Heart right ventricle (tissue), 16 donors: ENCODE results near the gene ABCB11. TPM values are rescaled to one million over a fixed set of nuclear protein-coding genes. Genes with fewer than 3 reads are reported as not detected.
"Not testable (repeated sequence)": the region's sequence is repeated elsewhere in the genome, so short reads cannot be mapped to it uniquely, and the experiment has no call there.

Experiments
- ATAC-seq, 8 donors: fragments of 200-7000 bp; cut with Tn5 transposase; one replicate each; pipeline ENCODE4 v1.9.1; 2020; ENCODE audit warnings: mild to moderate bottlenecking in 8 of 8, moderate library complexity in 8 of 8, moderate number of reproducible peaks in 1 of 8
- DNase-seq, 2 donors: peaks; one replicate each; pipeline ENCODE4 v3.0.0-alpha.2; 2020
- H3K27ac ChIP-seq, 10 donors: fragments of 200-600 bp; sonication (generic) in 2 of 10; one replicate each; pipeline versions ENCODE4 v1.5.0 to v1.8.0; 2020 to 2022; ENCODE audit warnings: mild to moderate bottlenecking in 3 of 10
- H3K27me3 ChIP-seq, 7 donors: fragments of 200-600 bp; one replicate each; pipeline ENCODE4 v1.8.0; 2021 to 2022; ENCODE audit warnings: mild to moderate bottlenecking in 2 of 7
- H3K36me3 ChIP-seq, 9 donors: fragments of 200-600 bp; sonication (generic) in 1 of 9; one replicate each; pipeline versions ENCODE4 v1.5.0 to v1.8.0; 2020 to 2022; ENCODE audit warnings: mild to moderate bottlenecking in 2 of 9
- H3K4me1 ChIP-seq, 9 donors: fragments of 200-600 bp; sonication (generic) in 1 of 9; one replicate each; pipeline versions ENCODE4 v1.5.0 to v1.8.0; 2020 to 2022; ENCODE audit warnings: mild to moderate bottlenecking in 4 of 9
- H3K4me3 ChIP-seq, 10 donors: fragments of 200-600 bp; sonication (generic) in 2 of 10; one replicate each; pipeline versions ENCODE4 v1.5.0 to v1.8.0; 2020 to 2022; ENCODE audit warnings: mild to moderate bottlenecking in 7 of 10, moderate library complexity in 2 of 10
- H3K9me3 ChIP-seq, 11 donors: fragments of 200-600 bp in 10 of 11; sonication (generic) in 2 of 11; one replicate each; pipeline versions ENCODE4 v1.5.0 to v1.8.0; 2013 to 2022; ENCODE audit warnings: mild to moderate bottlenecking in 2 of 11, control low read depth in 1 of 11, moderate library complexity in 1 of 11
- WGBS, 2 donors: extraction: QIAGEN DNeasy Blood & Tissue Kit; methylation state at CpG; one replicate each; pipeline ENCODE4 v1.1.7; 2013; ENCODE audit warnings: inconsistent platforms in 1 of 2; 5-methylcytosine and 5-hydroxymethylcytosine counted together
- intact Hi-C, 10 donors: fragments of 100-400 bp; cut with DNase I; formaldehyde crosslinking; loops; one replicate each; pipeline versions ENCODE4 v1.11.1 to v1.14.2; 2022
- polyA plus RNA-seq, 2 donors: library from polyadenylated mRNA; stranded (reverse); fragments of 200-250 nt; gene quantifications; one replicate each; pipeline ENCODE4 v1.2.3, GENCODE V29; 2013
- total RNA-seq, 10 donors: library from RNA; stranded (reverse); fragmentation: NEBNext Ultra II Directional in 3 of 10; extraction: Animal tissue kit (Norgen Biotek cat#: 25700) in 3 of 10; gene quantifications; one replicate each; pipeline versions ENCODE4 v1.2.1 to v1.2.4, GENCODE V29; 2021 to 2023
- TF ChIP-seq, protein P1 (sequence below), 9 donors: fragments of 200-600 bp; sonication (generic) in 2 of 9; IDR thresholded peaks; one replicate each; pipeline versions ENCODE4 v1.5.0 to v1.8.0; 2021 to 2022; ENCODE audit warnings: antibody characterized with exemption in 9 of 9, mild to moderate bottlenecking in 5 of 9, moderate library complexity in 1 of 9
- donor health status: Arrhythmogenic right ventricular cardiomyopathy.
- donor health status: ischemic (EF 13 %, LVEDD 7.1; RV severe dilation, severe dysfunction).
- donor health status: healthy with polysubstance abuse.
- donor health status: DM: no; HTN: yes; CAD: no.
- donor health status: DM: no; HTN: no; CAD: no.
- donor health status: ischemic (EF 25% LVEDD 6.9; RV normal size, moderate dysfunction).
- donor health status: ischemic (EF 25% LVEDD 5.7; RV mildly dilated, moderate dysfunction).
- donor health status: healthy.
- donor health status: DM: yes; HTN: yes; CAD: no.
- donor health status: Ischemic cardiomyopathy.
- donor health status: ischemic (EF 35%, LVEDD 5.7; RV mildly dilated, moderate dysfunction).
- donor health status: nonischemic (EF 11% LVEDD 7.7; RV severe dilation, severe dysfunction).
- donor health status: DM: yes; HTN: yes; CAD: no.
- donor health status: PGD.
- donor health status: ischemic (EF 29% LVEDD 5.4; RV normal size, mild dysfunction).
- donor health status: nonischemic (EF 23%, LVEDD 6.1; RV moderate dilation, normal function).

The ABCB11 gene
- total and polyA plus RNA-seq, 12 donors, result 0.01 to 0.23 (median 0.06) TPM; not detected in 7

DNA sequence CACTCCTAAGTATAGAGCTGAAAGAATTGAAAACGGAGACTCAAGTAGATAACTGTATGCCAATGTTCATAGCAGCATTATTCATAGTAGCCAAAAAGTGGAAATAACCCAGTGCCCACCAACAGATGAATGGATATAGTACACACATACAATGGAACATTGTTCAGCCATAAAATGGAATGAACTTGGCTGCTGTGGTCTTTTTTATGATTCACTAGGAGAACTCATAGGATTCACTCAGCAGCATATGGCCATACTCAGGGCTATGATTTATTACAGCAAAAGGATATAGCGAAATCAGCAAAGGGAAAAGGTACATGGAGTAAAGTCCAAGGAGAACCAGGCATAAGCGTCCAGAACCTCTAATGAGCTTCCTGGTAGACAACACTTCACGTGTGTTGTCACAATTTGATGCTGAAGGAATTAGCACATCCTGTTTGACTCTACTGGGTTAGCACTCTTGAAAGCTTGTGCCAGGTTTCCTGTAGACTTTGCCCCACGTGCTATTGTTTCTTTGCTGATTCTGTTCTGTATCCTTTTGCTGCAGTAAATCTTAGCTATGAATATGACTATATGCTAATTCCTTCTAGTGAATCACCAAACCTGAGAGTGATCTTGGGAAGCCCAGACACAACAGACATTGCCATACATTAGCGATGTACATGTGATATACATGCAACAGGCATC, 156.6 kb downstream of the ABCB11 start:
- WGBS, 2 donors, result 84 to 86% methylated on average over 6 of the region's 6 CpGs
- ATAC-seq, result no peak
- Histone ChIP-seq H3K36me3 (peaks cover 0 to 15% (median 0%) of the 10 kb centered on the region in 9 donors), H3K4me1 (no peaks in the 10 kb centered on the region), H3K27me3 (no peaks in the 10 kb centered on the region), H3K9me3 (peaks cover 0 to 6% (median 0%) of the 10 kb centered on the region in 11 donors), H3K4me3 (no peak overlapping the region), H3K27ac (no peak overlapping the region)
- intact Hi-C loops, result no loop called here
- no peak for DNase-seq
- TF ChIP-seq, protein P1, sequence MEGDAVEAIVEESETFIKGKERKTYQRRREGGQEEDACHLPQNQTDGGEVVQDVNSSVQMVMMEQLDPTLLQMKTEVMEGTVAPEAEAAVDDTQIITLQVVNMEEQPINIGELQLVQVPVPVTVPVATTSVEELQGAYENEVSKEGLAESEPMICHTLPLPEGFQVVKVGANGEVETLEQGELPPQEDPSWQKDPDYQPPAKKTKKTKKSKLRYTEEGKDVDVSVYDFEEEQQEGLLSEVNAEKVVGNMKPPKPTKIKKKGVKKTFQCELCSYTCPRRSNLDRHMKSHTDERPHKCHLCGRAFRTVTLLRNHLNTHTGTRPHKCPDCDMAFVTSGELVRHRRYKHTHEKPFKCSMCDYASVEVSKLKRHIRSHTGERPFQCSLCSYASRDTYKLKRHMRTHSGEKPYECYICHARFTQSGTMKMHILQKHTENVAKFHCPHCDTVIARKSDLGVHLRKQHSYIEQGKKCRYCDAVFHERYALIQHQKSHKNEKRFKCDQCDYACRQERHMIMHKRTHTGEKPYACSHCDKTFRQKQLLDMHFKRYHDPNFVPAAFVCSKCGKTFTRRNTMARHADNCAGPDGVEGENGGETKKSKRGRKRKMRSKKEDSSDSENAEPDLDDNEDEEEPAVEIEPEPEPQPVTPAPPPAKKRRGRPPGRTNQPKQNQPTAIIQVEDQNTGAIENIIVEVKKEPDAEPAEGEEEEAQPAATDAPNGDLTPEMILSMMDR (IDR thresholded peaks at IDR 0.05), result no peak

DNA sequence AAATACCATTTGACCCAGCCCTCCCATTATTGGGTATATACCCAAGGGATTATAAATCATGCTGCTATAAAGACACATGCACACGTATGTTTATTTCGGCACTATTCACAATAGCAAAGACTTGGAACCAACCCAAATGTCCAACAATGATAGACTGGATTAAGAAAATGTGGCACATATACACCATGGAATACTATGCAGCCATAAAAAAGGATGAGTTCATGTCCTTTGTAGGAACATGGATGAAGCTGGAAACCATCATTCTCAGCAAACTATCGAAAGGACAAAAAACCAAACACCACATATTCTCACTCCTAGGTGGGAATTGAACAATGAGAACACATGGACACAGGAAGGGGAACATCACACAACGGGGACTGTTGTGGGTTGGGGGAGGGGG, 160.3 kb downstream of the ABCB11 start:
- peaks cover 0 to 15% (median 0%) of the 10 kb centered on the region in 9 donors for H3K36me3 ChIP-seq
- H3K4me1 ChIP-seq, H3K27ac ChIP-seq, ATAC-seq, intact Hi-C loops, H3K27me3 ChIP-seq, H3K9me3 ChIP-seq, H3K4me3 ChIP-seq, DNase-seq: not testable (repeated sequence)
- WGBS, 2 donors, result 95 to 98% methylated on average over 4 of the region's 4 CpGs

Other genes with a start within 250 kb of the ABCB11 start
- 10 to 100 TPM in 7 of 10 donors, 1 to 10 TPM in 3; 5.0 to 22.1 (median 12.2) TPM for gene NOSTRIN, start 228.7 kb downstream of the ABCB11 start, total RNA-seq
- gene NOSTRIN, start 228.7 kb downstream of the ABCB11 start, polyA plus RNA-seq, result 10 to 100 TPM; 11.6 to 44.6 TPM
- 1 to 10 TPM in 1 of 10 donors, under 1 TPM in 5, not detected in 4; 0.17 to 3.7 (median 0.50) TPM for gene SPC25, start 140.9 kb downstream of the ABCB11 start, total RNA-seq
- gene SPC25, start 140.9 kb downstream of the ABCB11 start, polyA plus RNA-seq, result under 1 TPM in 1 of 2 donors, not detected in 1; 0.10 TPM
- under 1 TPM in 3 of 10 donors, not detected in 7; 0.07 to 0.15 (median 0.11) TPM for gene G6PC2, start 130.0 kb downstream of the ABCB11 start, total RNA-seq
- gene G6PC2, start 130.0 kb downstream of the ABCB11 start, polyA plus RNA-seq, result not detected
- gene DHRS9, start 38.2 kb upstream of the ABCB11 start, total RNA-seq, result 10 to 100 TPM in 1 of 10 donors, 1 to 10 TPM in 5, under 1 TPM in 4; 0.17 to 10.4 (median 1.5) TPM
- gene DHRS9, start 38.2 kb upstream of the ABCB11 start, polyA plus RNA-seq, result 10 to 100 TPM in 1 of 2 donors, under 1 TPM in 1; 0.73 to 10.4 TPM